Neuronal stem cell (in vitro differentiated cells): ENCODE measurements around the gene PABPN1.

Source experiments
- DNase-seq: peaks from one replicate; pipeline ENCODE4 v3.0.0-alpha.2; 2013; ENCODE audit warnings: low spot score
- H2AFZ ChIP-seq: one replicate; pipeline ENCODE4 v1.6.1; 2013; ENCODE audit warnings: mild to moderate bottlenecking, low read length, inconsistent platforms
- H2AK5ac ChIP-seq: 2 replicates; pipeline ENCODE4 v1.6.1; 2013; ENCODE audit warnings: low read depth, mild to moderate bottlenecking, inconsistent platforms, low read length, moderate library complexity, mixed read lengths
- H2BK120ac ChIP-seq: 2 replicates; pipeline ENCODE4 v1.6.1; 2013; ENCODE audit warnings: low read depth, mild to moderate bottlenecking, inconsistent platforms, low read length, moderate library complexity, mixed read lengths
- H2BK12ac ChIP-seq: one replicate; pipeline ENCODE4 v1.6.1; 2013; ENCODE audit warnings: low read length, inconsistent platforms
- H2BK15ac ChIP-seq: 2 replicates; pipeline ENCODE4 v1.6.1; 2013; ENCODE audit warnings: mild to moderate bottlenecking, low read length, inconsistent platforms, mixed read lengths
- H2BK5ac ChIP-seq: one replicate; pipeline ENCODE4 v1.6.1; 2013; ENCODE audit warnings: inconsistent platforms, mild to moderate bottlenecking, low read length, moderate library complexity
- H3K14ac ChIP-seq: one replicate; pipeline ENCODE4 v1.6.1; 2013; ENCODE audit warnings: low read length, inconsistent platforms
- H3K18ac ChIP-seq: 2 replicates; pipeline ENCODE4 v1.6.1; 2013; ENCODE audit warnings: low read length, inconsistent platforms
- H3K23ac ChIP-seq: 2 replicates; pipeline ENCODE4 v1.6.1; 2013; ENCODE audit warnings: low read depth, mild to moderate bottlenecking, mixed read lengths, low read length, inconsistent platforms; ENCODE audit not compliant: poor library complexity
- H3K27ac ChIP-seq: replicated peaks from 3 replicates; pipeline ENCODE4 v1.5.1; 2013; ENCODE audit warnings: low read length, inconsistent platforms
- H3K27me3 ChIP-seq, 3 experiments: 2 replicates each; pipeline ENCODE4 v1.6.1; 2013; ENCODE audit warnings: low read length in 3 of 3, mild to moderate bottlenecking in 2 of 3, inconsistent platforms in 1 of 3, low read depth in 1 of 3, mixed read lengths in 1 of 3, moderate library complexity in 1 of 3; ENCODE audit not compliant: control insufficient read depth in 3 of 3, insufficient read depth in 3 of 3
- H3K36me3 ChIP-seq, 2 donors: replicated peaks in 1 of 2; 2 replicates each; pipeline ENCODE4 v1.6.1; 2013; ENCODE audit warnings: low read length in 2 of 2; ENCODE audit not compliant: control insufficient read depth in 2 of 2, insufficient read depth in 2 of 2
- H3K4ac ChIP-seq: 2 replicates; pipeline ENCODE4 v1.6.1; 2013; ENCODE audit warnings: inconsistent platforms, mild to moderate bottlenecking, low read length, moderate library complexity
- H3K4me1 ChIP-seq, 2 donors: 1 replicate in 1 of 2; 2 replicates in 1 of 2; pipeline ENCODE4 v1.6.1; 2013; ENCODE audit warnings: low read length in 2 of 2, low read depth in 1 of 2; ENCODE audit not compliant: control insufficient read depth in 2 of 2, insufficient read depth in 1 of 2
- H3K4me2 ChIP-seq: one replicate; pipeline ENCODE4 v1.6.1; 2013; ENCODE audit warnings: mild to moderate bottlenecking, low read length, inconsistent platforms; ENCODE audit not compliant: insufficient read depth, poor library complexity, severe bottlenecking
- H3K4me3 ChIP-seq, 2 donors: 2 replicates each; pipeline ENCODE4 v1.5.1; 2013; ENCODE audit warnings: low read length in 2 of 2, mild to moderate bottlenecking in 2 of 2, inconsistent platforms in 1 of 2, moderate library complexity in 1 of 2
- H3K79me1 ChIP-seq: one replicate; pipeline ENCODE4 v1.6.1; 2013; ENCODE audit warnings: low read depth, mild to moderate bottlenecking, inconsistent platforms, low read length, moderate library complexity
- H3K9ac ChIP-seq: one replicate; pipeline ENCODE4 v1.6.1; 2013; ENCODE audit warnings: mild to moderate bottlenecking, low read depth, low read length, inconsistent platforms; ENCODE audit not compliant: poor library complexity
- H3K9me3 ChIP-seq, 2 donors: replicated peaks in 1 of 2; 2 replicates each; pipeline versions ENCODE3 to v1.6.1; 2013; ENCODE audit warnings: low read length in 2 of 2, mild to moderate bottlenecking in 2 of 2, inconsistent platforms in 1 of 2, low read depth in 1 of 2, mixed read lengths in 1 of 2, moderate library complexity in 1 of 2; ENCODE audit not compliant: control insufficient read depth in 2 of 2, insufficient read depth in 1 of 2
- H4K8ac ChIP-seq: one replicate; pipeline ENCODE4 v1.6.1; 2013; ENCODE audit warnings: low read depth, mild to moderate bottlenecking, inconsistent platforms, low read length, moderate library complexity
- H4K91ac ChIP-seq: one replicate; pipeline ENCODE4 v1.6.1; 2013; ENCODE audit warnings: low read length, low read depth, mild to moderate bottlenecking, inconsistent platforms; ENCODE audit not compliant: poor library complexity
- WGBS, 2 donors: extraction: QIAGEN DNeasy Blood & Tissue Kit; methylation state at CpG; one replicate each; pipeline ENCODE4 v1.1.7; 2013; ENCODE audit warnings: missing lambda C conversion rate in 2 of 2, mixed read lengths in 1 of 2; ENCODE audit not compliant: insufficient read length in 2 of 2, insufficient replicate concordance in 1 of 2; ENCODE audit errors: extremely low coverage in 2 of 2; 5-methylcytosine and 5-hydroxymethylcytosine counted together

The PABPN1 gene

GRCh38 chr14:23302290-23303225 lies 18.7 kb upstream of the PABPN1 start, which contains the start of gene PPP1R3E:
Gene PPP1R3E, minus strand, starts transcription at chr14:23302859. Its CDS starts 283 bp downstream, at chr14:23302576.
- peak; percentile 61 for DNase-seq
- no CpG with 5 or more reads among the region's 81 CpGs for WGBS, 2 donors

DNA sequence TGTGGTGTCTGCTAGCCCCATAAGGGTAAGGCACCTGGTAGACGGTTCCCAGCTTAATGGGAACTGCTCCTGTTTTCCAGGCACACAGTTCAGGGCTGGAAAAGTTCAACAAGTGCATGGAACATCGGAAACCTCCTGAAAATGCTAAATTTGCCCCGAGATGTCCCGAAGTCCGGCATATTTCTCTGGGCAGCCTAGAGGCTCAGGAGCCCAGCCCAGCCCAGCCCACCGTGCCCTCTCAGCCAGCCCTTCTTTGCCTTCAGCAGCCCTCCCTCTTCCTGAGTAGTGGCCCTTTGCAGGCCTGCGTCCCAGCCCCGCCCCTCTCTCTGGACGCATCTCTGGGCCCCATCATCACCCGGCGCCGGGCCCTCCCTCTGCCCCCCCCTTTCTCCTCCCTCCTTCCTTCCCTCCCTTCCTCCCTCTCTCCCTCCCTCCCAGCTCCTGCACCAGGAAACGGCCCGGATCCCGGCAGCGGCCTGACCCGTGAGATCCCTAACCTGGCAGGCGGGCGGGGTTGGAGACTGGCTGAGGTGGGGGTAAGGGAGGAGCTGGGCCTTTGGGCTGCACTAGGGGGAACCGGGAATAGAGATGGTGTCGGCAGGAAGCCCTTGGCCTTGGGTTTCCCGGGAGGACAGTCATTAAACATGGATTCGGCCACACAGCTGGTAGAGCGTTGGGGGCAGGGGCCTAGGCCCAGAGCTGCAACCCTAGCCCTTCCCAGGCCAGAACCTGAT lies 14.7 kb upstream of the PABPN1 start, which contains the start of gene BCL2L2:
Gene BCL2L2 (plus strand): TSS at position 422 of the 734 bp plus-strand sequence. CDS start 935 bp downstream, outside the sequence.
- H2AK5ac ChIP-seq, result peak within 1 kb of the TSS; percentile 20
- no CpG with 5 or more reads among the region's 24 CpGs for whole genome bisulfite sequencing, 2 donors
- H2BK12ac ChIP-seq, result no peak within 1 kb of the TSS
- no peak within 1 kb of the TSS for H3K4ac ChIP-seq
- H3K9me3 ChIP-seq, result peaks cover 0 to 2% of the 10 kb centered on the region in 2 donors
- H2AFZ ChIP-seq, result peak within 1 kb of the TSS; percentile 82
- no peaks in the 10 kb centered on the region for H3K27me3 ChIP-seq
- DNase-seq, result peak; percentile 86
- peak within 1 kb of the TSS; percentile 63 for H2BK5ac ChIP-seq
- H2BK15ac ChIP-seq, result no peak within 1 kb of the TSS
- H3K18ac ChIP-seq, result peak within 1 kb of the TSS; percentile 33
- H4K91ac ChIP-seq, result no peak within 1 kb of the TSS
- no peak within 1 kb of the TSS for H4K8ac ChIP-seq
- peaks cover 21 to 45% of the 10 kb centered on the region in 2 donors for H3K36me3 ChIP-seq
- H3K79me1 ChIP-seq, result peaks cover 7% of the 10 kb centered on the region
- peak within 1 kb of the TSS; percentile 78 for H3K9ac ChIP-seq
- H3K27ac ChIP-seq, result peak within 1 kb of the TSS; percentile 86
- H3K4me1 ChIP-seq, result peaks cover 5 to 7% of the 10 kb centered on the region in 2 donors
- no peak within 1 kb of the TSS for H3K14ac ChIP-seq
- peak within 1 kb of the TSS; percentile 69 for H3K4me2 ChIP-seq
- H3K4me3 ChIP-seq, result peak within 1 kb of the TSS; percentile 82 to 89
- H2BK120ac ChIP-seq, result no peak within 1 kb of the TSS
- H3K23ac ChIP-seq, result peak within 1 kb of the TSS; percentile 5

More at GRCh38 chr14:23302290-23303225, 18.7 kb upstream of the PABPN1 start, which contains the start of gene PPP1R3E:
- Histone ChIP-seq H4K8ac (no peak within 1 kb of the TSS), H3K4me2 (peak within 1 kb of the TSS; percentile 91), H3K9me3 (no peaks in the 10 kb centered on the region), H3K27me3 (no peaks in the 10 kb centered on the region), H2BK5ac (peak within 1 kb of the TSS; percentile 49), H2BK15ac (peak within 1 kb of the TSS; percentile 42), H2BK120ac (no peak within 1 kb of the TSS), H3K9ac (peak within 1 kb of the TSS; percentile 88), H3K14ac (peak within 1 kb of the TSS; percentile 58), H3K4ac (no peak within 1 kb of the TSS), H3K18ac (peak within 1 kb of the TSS; percentile 94), H3K4me3 (peak within 1 kb of the TSS; percentile 61 to 83), H3K27ac (peak within 1 kb of the TSS; percentile 85), H4K91ac (no peak within 1 kb of the TSS), H3K23ac (peak within 1 kb of the TSS; percentile 83), H3K79me1 (no peaks in the 10 kb centered on the region), H3K4me1 (peaks cover 5 to 11% of the 10 kb centered on the region in 2 donors), H2AK5ac (peak within 1 kb of the TSS; percentile 13), H2BK12ac (no peak within 1 kb of the TSS), H3K36me3 (peaks cover 3 to 22% of the 10 kb centered on the region in 2 donors), H2AFZ (peak within 1 kb of the TSS; percentile 97)

DNA sequence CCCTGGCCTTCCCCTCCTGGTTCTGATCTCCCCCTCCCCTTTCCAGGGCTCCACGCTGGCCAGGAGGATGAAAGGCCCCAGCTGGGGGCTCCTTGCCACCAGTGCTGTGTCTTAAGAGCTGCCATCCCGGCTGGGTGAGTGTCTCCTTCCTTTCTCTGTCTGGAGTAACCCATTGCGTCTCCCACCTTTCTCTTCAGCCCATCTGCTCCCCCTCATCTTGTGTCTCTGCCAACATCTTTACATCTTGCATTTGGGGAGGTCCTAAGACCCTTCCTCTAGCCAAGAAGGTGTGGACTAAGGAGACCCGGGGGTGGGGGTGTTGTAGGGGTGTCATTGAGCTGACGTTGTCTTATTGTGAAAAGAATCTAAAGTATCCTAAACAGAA lies 14.1 kb upstream of the PABPN1 start:
- H3K9ac ChIP-seq, result peak overlapping the region; percentile 78
- H3K27ac ChIP-seq, result peak overlapping the region; percentile 74
- H3K79me1 ChIP-seq, result peaks cover 7% of the 10 kb centered on the region
- H2BK12ac ChIP-seq, result no peak overlapping the region
- H3K4ac ChIP-seq, result no peak overlapping the region
- no peak overlapping the region for H2BK15ac ChIP-seq
- peak overlapping the region; percentile 63 for H2BK5ac ChIP-seq
- H3K4me1 ChIP-seq, result peaks cover 5 to 7% of the 10 kb centered on the region in 2 donors
- H2AFZ ChIP-seq, result peak overlapping the region; percentile 82
- no peak overlapping the region for H4K8ac ChIP-seq
- no peak overlapping the region for H3K14ac ChIP-seq
- WGBS, 2 donors, result no CpG with 5 or more reads among the region's 5 CpGs
- no peak overlapping the region for H2BK120ac ChIP-seq
- H3K27me3 ChIP-seq, result no peaks in the 10 kb centered on the region
- H3K18ac ChIP-seq, result peak overlapping the region; percentile 8
- peak overlapping the region; percentile 69 for H3K4me2 ChIP-seq
- no peak overlapping the region for H2AK5ac ChIP-seq
- H3K36me3 ChIP-seq, result peaks cover 21 to 49% of the 10 kb centered on the region in 2 donors
- peaks cover 0 to 2% of the 10 kb centered on the region in 2 donors for H3K9me3 ChIP-seq
- no peak overlapping the region for H4K91ac ChIP-seq
- no peak overlapping the region for H3K23ac ChIP-seq
- no peak for DNase-seq
- H3K4me3 ChIP-seq, result peak overlapping the region; percentile 82 to 89
